Suprapubic skin (tissue), 4 donors: ENCODE results near the gene TENM3. TPM values are rescaled to one million over a fixed set of nuclear protein-coding genes. Genes with fewer than 3 reads are reported as not detected.

Experiments
- DNase-seq, 2 donors: peaks; one replicate each; pipeline ENCODE4 v3.0.0-alpha.2; 2019; ENCODE audit warnings: low spot score in 2 of 2
- H3K27ac ChIP-seq: fragments of 200-600 bp; sonication (generic); one replicate; pipeline ENCODE4 v1.5.1; 2019
- H3K27me3 ChIP-seq: fragments of 200-600 bp; sonication (generic); one replicate; pipeline ENCODE4 v1.5.1; 2019
- H3K36me3 ChIP-seq: fragments of 200-600 bp; sonication (generic); one replicate; pipeline ENCODE4 v1.5.1; 2019
- H3K4me1 ChIP-seq: fragments of 200-600 bp; sonication (generic); one replicate; pipeline ENCODE4 v1.5.1; 2019
- H3K4me3 ChIP-seq: fragments of 200-600 bp; sonication (generic); one replicate; pipeline ENCODE4 v1.5.1; 2019; ENCODE audit warnings: mild to moderate bottlenecking
- H3K9me3 ChIP-seq: fragments of 200-600 bp; sonication (generic); one replicate; pipeline ENCODE4 v1.5.1; 2019
- CTCF ChIP-seq, 2 donors: fragments of 200-600 bp in 1 of 2; fragments of 450-650 bp in 1 of 2; sonication (generic) in 1 of 2; IDR thresholded peaks; one replicate each; pipeline ENCODE4 v1.5.1; 2016 to 2019; ENCODE audit warnings: antibody characterized with exemption in 2 of 2, mild to moderate bottlenecking in 1 of 2, moderate library complexity in 1 of 2
- EP300 ChIP-seq: sonication (generic); formaldehyde crosslinking; IDR thresholded peaks from one replicate; pipeline ENCODE4 v1.6.1; 2017; ENCODE audit warnings: antibody characterized with exemption
- POLR2A ChIP-seq, 2 donors: fragments of 450-650 bp; IDR thresholded peaks; one replicate each; pipeline ENCODE4 v1.6.1; 2017; ENCODE audit warnings: antibody characterized with exemption in 2 of 2, mild to moderate bottlenecking in 2 of 2, moderate library complexity in 2 of 2
- POLR2AphosphoS5 ChIP-seq, 3 donors: sonication (generic); formaldehyde crosslinking; IDR thresholded peaks; one replicate each; pipeline ENCODE4 v1.6.1; 2017; ENCODE audit warnings: antibody characterized with exemption in 3 of 3
- WGBS: methylation state at CpG from one replicate; pipeline ENCODE4 v1.1.5; 2018; 5-methylcytosine and 5-hydroxymethylcytosine counted together
- total RNA-seq, 4 donors: library from RNA; depleted of rRNA; stranded (reverse); fragments of >200 nt; gene quantifications; one replicate each; pipeline ENCODE4 v1.1.0, GENCODE V29; 2016

Gene TENM3
- total RNA-seq, 4 donors from 2014 or later: 0.81 to 2.9 (median 1.8) TPM

DNA sequence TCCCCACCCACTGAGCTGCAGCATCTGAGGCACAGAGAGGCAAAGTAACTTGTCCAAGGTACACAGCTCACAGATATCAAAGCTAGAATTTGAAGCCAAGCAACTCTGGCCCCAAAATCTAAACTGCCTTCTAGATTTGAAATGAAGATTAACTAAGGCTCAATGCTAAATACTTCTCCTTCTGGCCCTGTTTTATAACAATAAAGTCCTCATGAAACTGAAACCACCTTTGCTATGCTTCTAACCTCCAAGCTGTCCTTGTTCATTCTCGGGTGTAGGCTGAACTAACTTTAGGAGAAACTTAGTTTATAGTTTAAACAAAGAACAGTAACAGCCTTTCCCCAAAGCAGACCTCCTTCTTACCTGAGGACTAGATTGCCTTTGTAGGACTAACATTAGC lies 580.4 kb downstream of the TENM3 start:
- no peak for TF ChIP-seq EP300
- no peak for TF ChIP-seq POLR2A (IDR thresholded peaks at IDR 0.05)
- no peak for TF ChIP-seq POLR2AphosphoS5 (IDR thresholded peaks at IDR 0.05)
- no peak for TF ChIP-seq CTCF (IDR thresholded peaks at IDR 0.05)
- Histone ChIP-seq H3K4me1 (no peaks in the 10 kb centered on the region), H3K4me3 (no peak overlapping the region), H3K27ac (no peak overlapping the region), H3K27me3 (no peaks in the 10 kb centered on the region), H3K36me3 (no peaks in the 10 kb centered on the region), H3K9me3 (no peaks in the 10 kb centered on the region)
- no peak for DNase-seq
- 43% methylated on average over 1 of the region's 1 CpG for WGBS

DNA sequence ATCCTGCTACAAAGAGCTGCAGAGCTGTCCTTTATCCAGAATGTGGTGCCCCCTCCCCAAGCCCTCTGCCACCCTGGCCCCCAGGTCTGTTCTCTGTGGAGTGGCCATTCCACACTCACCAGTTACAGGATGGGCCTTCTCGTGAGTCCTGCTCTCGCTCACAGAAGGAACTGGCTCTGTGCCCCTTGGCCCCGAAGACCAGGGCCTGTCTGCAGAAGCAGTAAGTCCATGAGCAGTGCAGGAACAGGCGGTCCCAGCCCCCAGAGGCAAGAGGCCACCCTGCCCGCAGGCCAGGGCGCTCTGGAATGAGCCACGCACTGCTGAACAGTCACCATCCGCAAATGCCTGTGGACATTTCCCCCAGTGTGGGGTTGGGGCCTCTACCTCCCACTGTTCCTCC lies 581.8 kb downstream of the TENM3 start:
- H3K4me1 ChIP-seq: no peaks in the 10 kb centered on the region
- H3K9me3 ChIP-seq: no peaks in the 10 kb centered on the region
- no peak overlapping the region for H3K27ac ChIP-seq
- DNase-seq: no peak
- no peak overlapping the region for H3K4me3 ChIP-seq
- 80% methylated on average over 2 of the region's 8 CpGs for WGBS
- no peaks in the 10 kb centered on the region for H3K27me3 ChIP-seq
- H3K36me3 ChIP-seq: no peaks in the 10 kb centered on the region
- no peak for TF ChIP-seq POLR2A (IDR thresholded peaks at IDR 0.05)
- no peak for TF ChIP-seq CTCF (IDR thresholded peaks at IDR 0.05)
- TF ChIP-seq POLR2AphosphoS5 (IDR thresholded peaks at IDR 0.05): no peak
- no peak for TF ChIP-seq EP300

DNA sequence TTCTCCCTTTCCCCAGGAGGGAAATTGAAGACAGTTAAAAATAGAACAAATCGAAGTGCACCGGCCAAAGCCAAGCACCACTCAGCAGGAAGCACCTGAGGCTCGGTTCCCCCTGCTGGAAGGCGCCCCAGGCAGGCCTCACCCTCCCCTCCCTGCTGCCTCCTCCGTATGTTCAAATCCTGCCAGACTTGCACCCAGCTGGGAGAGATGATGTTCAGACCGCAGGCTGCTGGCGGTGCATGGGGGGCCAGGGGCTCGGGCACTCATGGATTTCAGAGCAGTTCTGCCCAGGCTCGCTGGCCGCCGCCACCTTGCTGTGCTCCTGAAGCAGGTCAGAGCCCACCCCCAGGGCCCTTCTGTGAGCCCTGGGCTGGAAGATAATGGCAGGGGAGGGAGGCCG lies 582.6 kb downstream of the TENM3 start:
- no peaks in the 10 kb centered on the region for H3K27me3 ChIP-seq
- H3K4me3 ChIP-seq: no peak overlapping the region
- TF ChIP-seq POLR2AphosphoS5 (IDR thresholded peaks at IDR 0.05) (no peak), POLR2A (IDR thresholded peaks at IDR 0.05) (no peak), EP300 (no peak), CTCF (IDR thresholded peaks at IDR 0.05) (no peak)
- H3K9me3 ChIP-seq: no peaks in the 10 kb centered on the region
- no peak overlapping the region for H3K27ac ChIP-seq
- no peaks in the 10 kb centered on the region for H3K4me1 ChIP-seq
- no peaks in the 10 kb centered on the region for H3K36me3 ChIP-seq
- 70% methylated on average over 9 of the region's 12 CpGs for WGBS
- DNase-seq: no peak

DNA sequence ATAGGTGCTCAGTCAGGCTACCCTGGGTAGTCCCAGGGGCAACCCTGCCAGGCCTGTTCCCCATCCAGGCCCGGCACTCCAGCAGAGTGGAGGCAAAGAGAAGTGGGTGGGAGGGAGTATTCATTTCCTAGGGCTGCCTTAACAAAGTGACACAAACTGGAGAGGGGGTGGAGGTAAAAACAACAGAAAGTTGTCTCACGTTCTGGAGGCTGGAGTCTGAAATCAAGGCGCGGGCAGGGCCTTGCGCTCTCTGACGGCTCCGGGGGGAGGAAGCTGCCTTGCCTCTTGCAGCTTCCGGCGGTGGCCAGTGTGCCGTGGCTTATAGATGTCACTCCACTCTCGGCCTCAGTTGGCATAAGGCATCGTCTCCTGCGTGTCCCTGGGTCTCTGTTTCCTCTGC lies 583.2 kb downstream of the TENM3 start:
- H3K4me1 ChIP-seq: no peaks in the 10 kb centered on the region
- no peaks in the 10 kb centered on the region for H3K9me3 ChIP-seq
- no peaks in the 10 kb centered on the region for H3K36me3 ChIP-seq
- H3K27ac ChIP-seq: no peak overlapping the region
- no peak overlapping the region for H3K4me3 ChIP-seq
- 93% methylated on average over 10 of the region's 13 CpGs for WGBS
- DNase-seq: no peak
- no peaks in the 10 kb centered on the region for H3K27me3 ChIP-seq
- TF ChIP-seq POLR2A (IDR thresholded peaks at IDR 0.05) (no peak), CTCF (IDR thresholded peaks at IDR 0.05) (no peak), EP300 (no peak), POLR2AphosphoS5 (IDR thresholded peaks at IDR 0.05) (no peak)

DNA sequence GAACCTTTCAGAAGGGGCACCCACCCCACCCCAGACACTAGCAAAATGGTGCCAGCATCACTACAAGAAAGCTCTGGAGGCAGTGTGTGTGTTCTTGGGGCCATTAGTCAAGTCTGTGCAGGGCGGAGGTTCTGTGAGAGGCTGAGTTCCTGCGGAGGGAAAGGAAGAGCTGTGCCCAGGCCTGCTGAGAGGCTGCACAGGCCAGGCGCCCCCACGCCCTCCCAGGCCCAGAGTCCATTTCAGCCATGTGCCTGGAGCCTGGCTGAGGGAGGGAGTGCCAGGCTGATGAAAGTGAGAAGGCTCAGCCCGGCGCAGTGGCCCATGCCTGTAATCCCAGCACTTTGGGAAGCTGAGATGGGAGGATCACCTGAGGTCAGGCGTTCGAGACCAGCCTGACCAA lies 584.0 kb downstream of the TENM3 start:
- H3K9me3 ChIP-seq: no peaks in the 10 kb centered on the region
- H3K4me3 ChIP-seq: no peak overlapping the region
- DNase-seq: no peak
- WGBS: 93% methylated on average over 8 of the region's 8 CpGs
- H3K4me1 ChIP-seq: no peaks in the 10 kb centered on the region
- no peaks in the 10 kb centered on the region for H3K27me3 ChIP-seq
- H3K27ac ChIP-seq: no peak overlapping the region
- no peak for TF ChIP-seq EP300
- no peak for TF ChIP-seq POLR2AphosphoS5 (IDR thresholded peaks at IDR 0.05)
- no peak for TF ChIP-seq CTCF (IDR thresholded peaks at IDR 0.05)
- TF ChIP-seq POLR2A (IDR thresholded peaks at IDR 0.05): no peak
- no peaks in the 10 kb centered on the region for H3K36me3 ChIP-seq
